NCI-H82 (cell line): ENCODE results near the gene N4BP2.

Experiments
- DNase-seq: peaks from one replicate; lab custom pipeline; 2025; lab: John Stamatoyannopoulos, UW

N4BP2 gene

GRCh38 chr4:40152637-40153036 lies 96.0 kb downstream of the N4BP2 start:
- no peak for DNase-seq

GRCh38 chr4:40157436-40157835 lies 100.8 kb downstream of the N4BP2 start:
- DNase-seq, result no peak

- DNase-seq, result no peak
Measured at GRCh38 chr4:40160258-40160657, 103.6 kb downstream of the N4BP2 start.

GRCh38 chr4:40164459-40164858 lies 107.8 kb downstream of the N4BP2 start:
- peak; percentile 52 for DNase-seq

GRCh38 chr4:40165916-40166315 lies 109.3 kb downstream of the N4BP2 start:
- DNase-seq, result no peak

GRCh38 chr4:40168070-40168469 lies 111.4 kb downstream of the N4BP2 start:
- DNase-seq, result no peak

- no peak for DNase-seq
Measured at GRCh38 chr4:40170588-40170987, 113.9 kb downstream of the N4BP2 start.

- no peak for DNase-seq
Measured at GRCh38 chr4:40173470-40173875, 116.8 kb downstream of the N4BP2 start.

GRCh38 chr4:40176602-40177001 lies 120.0 kb downstream of the N4BP2 start:
- DNase-seq, result no peak

- no peak for DNase-seq
Measured at GRCh38 chr4:40177591-40177990, 120.9 kb downstream of the N4BP2 start.

GRCh38 chr4:40178672-40179071 lies 122.0 kb downstream of the N4BP2 start:
- no peak for DNase-seq

- no peak for DNase-seq
Measured at GRCh38 chr4:40179360-40179759, 122.7 kb downstream of the N4BP2 start.

GRCh38 chr4:40180356-40180755 lies 123.7 kb downstream of the N4BP2 start:
- no peak for DNase-seq

GRCh38 chr4:40182001-40182400 lies 125.4 kb downstream of the N4BP2 start:
- no peak for DNase-seq

GRCh38 chr4:40182954-40183353 lies 126.3 kb downstream of the N4BP2 start:
- DNase-seq, result no peak

- no peak for DNase-seq
Measured at GRCh38 chr4:40183615-40184411, 127.2 kb downstream of the N4BP2 start.

- DNase-seq, result no peak
Measured at GRCh38 chr4:40185830-40186664, 129.4 kb downstream of the N4BP2 start.

GRCh38 chr4:40186665-40187014 lies 130.0 kb downstream of the N4BP2 start:
- no peak for DNase-seq

GRCh38 chr4:40187386-40187906 lies 130.8 kb downstream of the N4BP2 start:
- DNase-seq, result no peak

- DNase-seq, result no peak
Measured at GRCh38 chr4:40190019-40190418, 133.4 kb downstream of the N4BP2 start.

GRCh38 chr4:40190465-40190864 lies 133.8 kb downstream of the N4BP2 start:
- no peak for DNase-seq

GRCh38 chr4:40190880-40191815 lies 134.5 kb downstream of the N4BP2 start:
- DNase-seq, result no peak
